ENCODE results near the gene DUT. TPM values are rescaled to one million over a fixed set of nuclear protein-coding genes. Genes with fewer than 3 reads are reported as not detected.
A peak's percentile ranks its signal among the peaks of the same experiment; 100 is the strongest.

DUT gene
- 100 to 1,000 TPM; 162 to 178 (median 168) TPM for polyA plus RNA-seq (ENCODE audit: insufficient read length in 4 of 4)

DNA sequence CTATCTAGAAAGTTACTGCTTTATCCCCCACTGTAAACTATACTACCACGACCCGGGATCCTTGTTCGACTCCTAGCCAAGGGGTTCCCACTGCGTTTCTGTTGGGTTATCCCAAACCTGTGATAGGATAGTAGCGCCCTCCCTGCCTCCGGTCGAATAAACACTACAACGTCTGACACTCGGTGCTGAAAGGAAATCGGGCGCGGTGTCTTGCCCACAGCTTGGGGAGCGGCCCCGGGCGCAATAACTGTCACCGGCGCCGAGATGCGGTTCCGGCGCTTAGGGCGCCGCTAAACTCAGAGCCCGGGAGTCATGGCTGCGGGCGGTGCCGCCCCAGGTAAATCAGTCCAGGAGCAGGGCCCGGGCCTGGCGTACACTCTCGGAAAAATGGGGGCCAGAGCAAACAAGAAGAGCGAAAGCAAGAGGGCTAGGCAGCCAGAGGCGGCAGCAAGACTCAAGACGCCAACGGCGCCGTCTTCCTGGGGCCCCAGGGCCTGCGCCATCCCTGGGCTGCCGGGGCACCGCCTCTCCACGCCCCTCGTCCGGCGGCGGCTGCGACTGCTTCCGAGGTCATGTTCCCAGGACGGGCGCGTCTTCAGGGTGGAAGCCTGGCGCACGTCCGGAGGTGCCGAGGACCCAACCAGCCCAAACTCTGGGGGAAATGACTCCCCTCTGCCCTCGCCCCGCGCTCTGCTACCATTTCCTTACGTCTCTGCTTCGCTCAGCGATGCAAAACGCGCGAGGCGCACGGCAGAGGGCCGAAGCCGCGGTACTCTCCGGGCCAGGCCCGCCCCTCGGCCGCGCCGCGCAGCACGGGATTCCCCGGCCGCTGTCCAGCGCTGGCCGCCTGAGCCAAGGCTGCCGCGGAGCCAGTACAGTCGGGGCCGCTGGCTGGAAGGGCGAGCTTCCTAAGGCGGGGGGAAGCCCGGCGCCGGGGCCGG, at the start of gene DUT:
TSS of gene DUT (plus strand) at position 575 of the 941 bp plus-strand sequence. CDS start at position 662, 87 bp downstream.
- DNase-seq (ENCODE audit: low read depth in 4 of 4, low spot score in 3 of 4) = peak; percentile 61 to 78 (median 68)

DNA sequence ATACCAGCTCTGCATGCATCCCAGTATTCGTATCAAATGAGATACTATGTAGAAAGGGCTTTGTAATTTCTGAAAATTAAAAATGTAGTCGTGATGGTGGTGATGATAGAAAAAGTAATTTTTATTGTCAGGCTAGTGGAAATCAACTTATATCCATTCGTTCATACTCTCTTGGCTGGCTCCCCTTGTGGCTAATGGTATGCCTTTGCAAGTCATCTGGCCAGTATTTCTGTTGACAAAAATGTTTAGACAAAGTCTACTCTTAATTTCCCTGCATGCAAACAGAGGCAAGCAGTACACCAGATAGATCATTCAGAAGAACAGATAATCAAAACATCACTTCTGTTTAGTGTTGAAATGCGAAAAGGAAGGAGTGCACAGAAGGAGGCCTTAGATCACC, 49.6 kb upstream of the DUT start:
- DNase-seq (ENCODE audit: low read depth in 4 of 4, low spot score in 3 of 4) = no peak

DNA sequence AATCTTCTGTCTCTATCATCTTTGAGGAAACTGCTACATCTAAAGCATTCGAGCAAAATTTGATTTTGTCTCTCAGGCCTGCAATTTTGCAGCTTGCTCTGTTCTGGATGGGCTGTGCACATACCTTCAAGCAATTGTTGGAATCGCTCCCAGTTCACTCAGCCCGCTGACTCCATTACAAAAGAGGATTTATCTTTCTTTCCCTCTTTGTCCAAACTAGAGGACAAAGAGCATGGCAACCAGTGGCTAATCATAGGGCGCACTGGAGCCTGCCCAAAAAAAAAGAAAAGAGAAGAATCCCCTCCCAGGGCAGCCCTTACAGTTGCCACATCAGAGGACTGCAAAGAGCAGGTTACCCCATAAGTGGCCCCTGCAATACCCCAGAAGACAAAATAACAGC, 49.0 kb upstream of the DUT start:
- DNase-seq (ENCODE audit: low read depth in 4 of 4, low spot score in 3 of 4) = no peak

DNA sequence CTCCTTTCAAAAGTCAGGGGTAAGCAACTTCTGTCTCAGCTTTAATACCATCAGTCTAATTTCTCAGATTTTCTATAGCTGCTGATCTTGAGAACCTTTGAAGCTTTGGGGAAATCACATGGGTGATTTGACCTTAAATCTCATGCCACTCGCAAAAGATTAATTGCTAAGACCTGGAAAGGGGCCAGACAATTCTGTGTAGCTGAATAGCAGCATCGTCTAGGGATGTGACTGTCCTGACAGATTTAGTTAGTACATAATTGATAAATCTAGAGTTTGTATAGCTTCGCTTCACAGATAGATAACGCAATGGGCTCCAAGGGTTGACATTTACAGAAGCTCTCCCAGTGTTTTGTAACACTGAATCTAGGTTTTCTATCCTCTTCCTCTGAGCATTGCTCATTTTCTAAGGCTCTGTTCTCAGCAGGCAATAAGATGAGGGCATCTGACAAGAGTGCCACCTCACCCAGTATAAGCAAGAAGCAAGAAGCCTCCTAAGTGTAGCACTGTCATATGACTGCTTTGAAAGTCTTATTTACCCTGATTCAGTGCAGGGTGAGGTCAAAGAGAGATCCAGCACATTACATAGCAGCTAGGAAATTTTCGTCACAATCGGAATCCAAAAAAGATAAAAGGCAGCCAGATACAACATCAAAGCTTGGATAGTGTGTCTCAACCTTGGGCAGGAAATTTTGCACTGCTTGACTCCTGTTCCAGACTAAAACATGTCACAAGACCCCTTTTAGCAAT, 47.7 kb upstream of the DUT start:
- no peak for DNase-seq (ENCODE audit: low read depth in 4 of 4, low spot score in 3 of 4)

DNA sequence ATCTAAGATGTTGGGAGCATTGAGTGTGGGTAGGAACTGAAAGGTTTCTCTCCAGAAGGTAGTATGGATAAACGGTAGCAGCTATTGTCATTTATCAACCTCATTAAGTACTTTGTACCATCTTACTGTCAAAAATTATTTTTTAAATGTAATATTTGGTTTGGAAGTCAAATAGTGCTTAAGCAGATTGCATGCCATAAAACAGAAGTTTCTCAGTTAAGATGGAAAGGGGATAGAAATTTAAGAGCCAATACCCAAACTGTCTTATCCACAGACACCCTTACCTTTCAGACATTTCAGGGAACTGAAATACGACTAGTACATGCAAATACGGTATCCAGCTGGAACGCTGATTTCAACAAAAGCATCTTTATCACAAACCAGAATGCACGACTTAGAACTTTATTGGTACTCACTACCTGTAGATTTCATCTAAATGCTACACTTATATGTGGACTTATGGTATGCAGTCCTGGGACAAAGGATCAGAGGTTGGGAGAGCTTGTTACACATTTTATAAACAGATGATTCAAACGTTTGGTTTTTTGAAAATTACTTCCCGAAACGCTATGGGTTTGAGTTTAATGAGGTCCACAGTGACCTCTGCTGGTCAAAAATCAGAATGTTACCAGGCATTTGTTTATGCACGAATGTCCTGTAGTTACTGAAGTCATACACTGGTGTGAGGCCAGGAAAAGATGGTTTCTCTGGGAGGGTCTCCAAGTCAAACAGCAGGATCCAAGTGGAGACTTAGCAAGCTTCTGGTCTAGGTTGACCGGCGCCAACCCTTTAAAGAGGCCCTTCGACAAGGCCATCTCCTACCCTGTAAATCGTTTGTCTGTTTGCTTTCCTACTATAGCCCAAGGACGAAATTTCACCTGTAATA, 45.7 kb upstream of the DUT start:
- peak; percentile 73 to 87 (median 78) for DNase-seq (ENCODE audit: low read depth in 4 of 4, low spot score in 3 of 4)

DNA sequence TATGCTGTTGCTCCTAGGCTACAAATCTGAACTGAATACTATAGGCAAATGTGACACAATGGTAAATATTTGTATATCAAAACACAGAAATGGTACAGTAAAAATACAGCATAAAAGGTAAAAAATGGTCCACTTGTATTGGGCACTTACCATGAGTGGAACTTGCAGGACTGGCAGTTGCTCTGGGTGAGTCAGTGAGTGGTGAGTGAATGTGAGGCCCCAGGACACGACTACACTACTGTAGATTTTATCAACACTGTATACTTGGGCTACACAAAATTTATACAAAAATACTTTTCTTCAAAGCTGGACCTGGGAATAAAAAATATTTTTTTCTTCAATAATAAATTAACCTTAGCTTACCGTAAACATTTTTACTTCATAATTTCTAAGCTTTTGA, 41.6 kb upstream of the DUT start:
- DNase-seq (ENCODE audit: low read depth in 4 of 4, low spot score in 3 of 4) = no peak

DNA sequence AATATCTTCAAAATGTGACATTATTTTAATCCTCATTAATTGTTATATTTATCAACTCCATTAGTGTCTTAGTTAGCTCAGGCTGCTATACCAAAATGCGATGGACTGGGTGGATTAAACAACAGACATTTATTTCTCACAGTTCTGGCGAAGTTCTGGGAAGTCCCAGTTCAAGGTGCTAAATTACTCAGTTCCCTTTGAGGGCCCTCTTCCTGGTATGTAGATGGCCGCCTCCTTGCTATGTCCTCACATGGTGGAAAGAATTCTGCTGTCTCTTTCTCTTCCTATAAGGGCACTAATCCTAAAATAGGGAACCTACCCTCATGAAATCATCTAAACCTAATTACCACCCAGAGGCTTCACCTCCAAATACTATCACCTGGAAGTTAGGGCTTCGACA, 38.8 kb upstream of the DUT start:
- DNase-seq (ENCODE audit: low read depth in 4 of 4, low spot score in 3 of 4) = no peak

DNA sequence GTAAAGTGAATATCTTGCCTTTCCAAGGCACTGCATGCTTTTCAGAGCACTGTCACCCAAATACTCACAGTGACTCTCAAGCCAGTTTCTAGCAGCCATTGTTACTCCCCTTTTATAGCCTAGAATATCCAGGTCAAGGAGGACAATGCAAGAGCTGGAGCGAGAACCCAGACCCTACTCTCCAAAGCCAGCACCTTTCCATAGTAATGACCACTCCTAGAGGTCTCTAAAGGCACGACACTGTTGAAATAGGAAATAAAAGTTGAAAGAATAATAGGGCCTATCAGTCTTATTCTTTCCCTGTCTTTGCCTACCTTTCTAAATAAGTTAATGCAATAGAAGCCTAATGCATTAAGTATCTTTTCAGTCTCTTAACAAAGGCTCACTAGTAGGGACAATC, 33.6 kb upstream of the DUT start:
- no peak for DNase-seq (ENCODE audit: low read depth in 4 of 4, low spot score in 3 of 4)

DNA sequence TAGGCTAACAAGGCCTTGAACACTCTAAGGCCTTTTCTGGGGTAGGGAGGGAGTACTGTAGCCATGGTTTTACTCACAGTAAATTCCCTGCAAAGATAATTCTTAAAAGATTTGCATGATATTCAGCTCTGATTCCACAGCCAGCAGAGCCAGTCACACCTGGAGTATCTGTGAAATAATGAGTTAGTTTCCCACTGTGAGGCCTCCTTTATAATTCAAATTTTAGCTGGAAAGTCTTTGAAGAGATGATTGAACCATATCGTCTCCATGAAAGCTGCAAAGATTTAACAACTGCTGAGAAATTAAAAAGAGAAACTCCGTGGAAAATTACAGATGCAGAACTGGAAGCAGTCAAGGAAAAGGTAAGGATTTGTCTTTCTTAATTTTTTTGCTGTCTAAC, 32.3 kb upstream of the DUT start:
- no peak for DNase-seq (ENCODE audit: low read depth in 4 of 4, low spot score in 3 of 4)

DNA sequence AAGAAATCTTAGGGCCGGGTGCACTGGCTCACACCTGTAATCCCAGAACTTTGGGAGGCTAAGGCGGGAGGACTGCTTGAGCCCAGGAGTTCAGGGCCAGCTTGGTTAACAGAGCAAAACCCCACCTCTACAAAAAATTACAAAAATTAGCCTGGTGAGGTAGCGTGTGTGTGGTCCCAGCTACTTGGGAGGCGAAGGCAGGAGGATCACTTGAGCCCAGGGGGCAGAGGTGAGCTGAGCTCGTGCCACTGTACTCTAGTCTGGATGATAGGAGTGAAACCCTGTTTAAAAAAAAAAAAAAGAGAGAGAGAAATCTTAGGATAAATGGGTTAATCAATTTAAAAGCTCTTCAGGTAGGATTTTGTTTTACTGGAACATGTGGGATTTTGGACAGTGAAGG, 31.2 kb upstream of the DUT start:
- no peak for DNase-seq (ENCODE audit: low read depth in 4 of 4, low spot score in 3 of 4)

DNA sequence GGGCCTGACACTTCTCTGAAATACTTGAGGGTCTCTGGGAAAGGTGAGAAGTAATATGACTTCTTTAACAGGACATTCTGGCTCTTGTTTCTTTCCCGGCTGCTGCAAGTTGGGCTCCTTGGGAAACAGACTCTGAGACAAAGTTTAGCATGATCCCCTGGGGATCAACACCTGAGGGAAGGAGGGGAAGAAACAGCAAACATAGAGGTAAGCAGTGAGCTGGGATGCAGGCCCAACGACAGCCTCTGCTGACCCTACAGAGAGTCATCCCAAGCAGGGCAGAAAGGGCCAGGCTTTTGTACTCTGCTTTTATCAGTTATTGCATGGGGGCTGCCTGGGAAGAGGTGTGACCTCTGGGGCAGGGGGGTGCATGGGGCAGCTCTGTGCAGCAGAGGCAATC, 26.8 kb upstream of the DUT start:
- no peak for DNase-seq (ENCODE audit: low read depth in 4 of 4, low spot score in 3 of 4)

DNA sequence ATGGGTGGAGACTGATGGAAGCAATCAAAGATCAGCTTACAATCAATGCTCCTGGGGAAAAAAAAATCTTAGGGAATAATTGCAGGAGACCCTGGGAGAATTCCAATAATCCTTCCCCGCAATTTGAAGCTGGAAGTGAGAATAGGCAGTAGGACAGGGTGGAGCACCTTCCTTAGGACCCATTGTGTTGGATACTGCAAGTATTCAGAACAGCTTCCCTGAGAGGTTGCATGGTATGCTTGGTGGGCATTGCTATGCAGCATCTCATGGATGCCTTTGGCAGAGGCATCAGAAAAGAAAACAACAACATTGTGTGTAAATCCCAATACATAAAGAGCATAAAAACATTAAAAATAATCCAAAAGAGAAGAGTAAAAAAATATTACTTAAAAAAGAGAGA, 24.6 kb upstream of the DUT start:
- no peak for DNase-seq (ENCODE audit: low read depth in 4 of 4, low spot score in 3 of 4)

DNA sequence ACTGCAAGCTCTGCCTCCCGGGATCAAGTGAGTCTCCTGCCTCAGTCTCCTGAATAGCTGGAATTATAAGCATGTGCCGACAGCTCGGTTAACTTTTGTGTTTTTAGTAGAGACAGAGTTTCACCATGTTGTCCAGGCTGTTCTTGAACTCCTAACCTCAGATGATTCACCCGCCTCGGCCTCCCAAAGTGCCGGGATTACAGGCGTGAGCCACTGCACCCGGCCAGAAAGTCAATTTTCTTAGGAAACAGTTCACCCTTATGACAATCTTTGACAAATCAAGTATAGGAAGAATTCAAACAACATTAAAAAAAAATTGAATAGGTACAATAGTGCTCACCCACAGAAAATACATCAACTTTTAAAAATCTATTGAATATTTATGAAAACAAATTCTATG, 23.6 kb upstream of the DUT start:
- no peak for DNase-seq (ENCODE audit: low read depth in 4 of 4, low spot score in 3 of 4)

DNA sequence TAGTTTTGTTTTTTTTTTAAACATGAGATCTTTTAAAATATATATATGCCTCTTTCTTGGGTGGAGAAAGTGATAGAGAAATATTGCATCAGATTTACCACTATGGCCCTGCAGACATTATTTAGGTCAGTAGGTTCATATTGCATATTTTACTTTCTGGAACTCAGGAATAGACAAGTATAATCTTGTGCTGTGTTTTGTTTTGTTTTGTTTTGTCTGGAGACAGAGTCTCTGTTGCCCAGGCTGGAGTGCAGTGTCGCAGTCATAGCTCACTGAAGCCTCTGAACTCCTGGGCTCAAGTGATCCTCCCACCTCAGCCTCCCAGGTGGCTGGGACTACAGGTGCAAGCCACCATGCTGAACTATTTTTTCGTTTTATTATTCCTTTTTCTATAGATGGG, 21.5 kb upstream of the DUT start:
- DNase-seq (ENCODE audit: low read depth in 4 of 4, low spot score in 3 of 4) = no peak

DNA sequence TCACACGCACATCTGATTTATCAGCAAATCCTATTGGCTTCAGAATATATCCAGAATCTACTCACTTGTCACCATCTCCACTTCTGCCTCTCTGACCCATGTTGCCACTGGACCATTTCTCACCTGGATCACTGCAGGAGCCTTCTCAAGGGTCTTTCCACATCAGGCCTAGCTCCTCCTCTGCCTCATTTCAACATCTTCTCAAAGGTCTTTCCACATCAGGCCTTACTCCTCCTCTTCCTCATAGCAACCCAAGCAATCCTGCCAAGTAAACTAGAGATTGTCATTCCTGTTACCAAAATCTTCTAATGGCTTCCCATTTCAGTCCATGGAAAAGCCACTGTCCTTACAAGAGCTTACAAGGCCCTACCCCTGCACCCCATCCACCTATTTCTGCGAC, 18.0 kb upstream of the DUT start:
- no peak for DNase-seq (ENCODE audit: low read depth in 4 of 4, low spot score in 3 of 4)

DNA sequence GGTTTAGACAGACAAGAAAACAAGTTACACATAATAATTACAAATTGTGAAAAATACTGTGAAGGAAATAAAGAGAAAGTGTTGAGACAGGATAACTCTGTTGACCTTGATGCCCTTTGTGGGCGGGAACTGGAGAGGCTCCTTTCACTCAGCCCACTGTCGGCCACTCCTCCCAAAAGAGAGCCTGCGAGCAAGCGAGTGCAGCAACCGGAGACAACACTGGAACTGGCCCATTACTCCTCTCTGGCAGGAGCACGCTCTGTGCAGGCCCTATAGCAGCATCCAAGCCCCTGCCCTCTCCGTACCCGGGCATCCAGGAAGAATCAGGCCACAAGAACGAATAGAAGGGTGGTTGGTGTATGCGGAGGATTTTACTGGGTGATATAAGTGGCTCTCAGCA, 16.2 kb upstream of the DUT start:
- DNase-seq (ENCODE audit: low read depth in 4 of 4, low spot score in 3 of 4) = no peak

DNA sequence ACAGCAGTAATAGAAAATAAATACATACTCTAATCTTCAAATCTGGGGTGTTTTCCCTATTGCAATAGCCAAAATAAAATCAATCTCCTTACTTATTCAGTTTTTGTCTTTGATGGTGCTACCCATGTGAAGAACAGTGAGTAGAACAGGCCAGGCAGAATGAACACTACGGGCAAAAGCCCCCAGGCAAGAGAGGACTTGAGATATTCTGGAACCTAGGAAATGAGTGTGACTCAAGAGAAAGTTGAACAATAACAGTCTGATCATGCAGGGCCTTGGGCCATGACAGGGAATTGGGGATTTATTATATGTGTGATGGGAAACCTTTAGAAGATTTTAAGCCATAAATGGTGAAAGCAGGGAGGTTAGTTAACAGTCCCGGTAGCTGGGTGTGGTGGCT, 14.0 kb upstream of the DUT start:
- no peak for DNase-seq (ENCODE audit: low read depth in 4 of 4, low spot score in 3 of 4)

DNA sequence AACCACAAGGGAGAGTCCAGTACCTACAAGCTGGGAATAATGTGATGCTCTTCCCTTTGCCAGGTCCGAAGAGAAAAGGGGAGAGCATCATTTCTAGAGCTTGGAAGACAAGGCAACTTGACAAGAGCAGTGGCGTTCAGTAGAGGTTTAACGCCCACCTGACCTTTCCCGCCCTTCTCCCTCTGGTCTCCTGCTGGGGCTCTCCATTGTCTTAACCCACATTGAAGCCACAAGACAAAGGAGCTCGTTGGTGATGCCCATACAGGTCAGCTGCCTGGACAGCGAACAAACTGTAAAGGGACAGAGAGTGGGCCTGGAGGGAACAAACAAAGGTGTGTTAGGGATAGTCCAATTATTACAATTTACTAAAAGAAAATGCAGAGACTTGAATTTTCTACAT, 13.1 kb upstream of the DUT start:
- no peak for DNase-seq (ENCODE audit: low read depth in 4 of 4, low spot score in 3 of 4)

DNA sequence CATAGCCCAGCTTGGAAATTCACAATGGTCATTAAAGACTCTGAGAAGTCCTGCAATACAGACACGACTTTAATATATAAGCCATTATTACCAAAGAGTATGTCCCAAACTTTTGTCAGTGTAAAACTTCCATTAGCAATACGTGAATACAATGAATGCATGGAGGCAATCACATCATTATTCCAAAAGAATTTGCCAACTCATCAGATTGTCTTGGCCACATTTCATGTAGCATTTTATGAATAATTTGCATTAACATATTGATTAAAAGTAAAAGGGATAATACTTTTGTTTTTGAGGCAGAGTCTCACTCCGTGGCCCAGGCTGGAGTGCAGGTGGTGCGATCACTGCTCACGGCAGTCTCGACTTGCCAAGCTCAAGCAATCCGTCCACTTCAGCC, 7.9 kb upstream of the DUT start:
- DNase-seq (ENCODE audit: low read depth in 4 of 4, low spot score in 3 of 4) = no peak

DNA sequence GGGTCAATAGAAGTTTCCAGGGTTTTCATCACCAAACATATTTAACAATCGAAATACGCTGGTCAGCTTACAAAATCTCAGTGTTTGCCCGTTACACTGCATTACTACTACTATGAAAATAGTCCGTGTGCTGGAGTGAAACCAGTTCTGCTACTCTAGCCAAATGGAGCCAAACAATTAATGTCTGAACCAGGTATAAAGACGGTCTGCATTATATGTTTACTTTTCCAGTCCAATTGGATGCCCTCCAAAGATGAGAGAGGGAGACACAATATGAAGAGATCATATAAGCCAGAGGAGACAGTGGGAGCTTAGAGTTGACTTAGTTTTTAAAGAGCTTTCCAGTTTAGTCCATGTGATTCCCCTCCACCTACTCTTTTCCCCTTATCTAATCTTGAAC, 6.3 kb upstream of the DUT start:
- no peak for DNase-seq (ENCODE audit: low read depth in 4 of 4, low spot score in 3 of 4)

DNA sequence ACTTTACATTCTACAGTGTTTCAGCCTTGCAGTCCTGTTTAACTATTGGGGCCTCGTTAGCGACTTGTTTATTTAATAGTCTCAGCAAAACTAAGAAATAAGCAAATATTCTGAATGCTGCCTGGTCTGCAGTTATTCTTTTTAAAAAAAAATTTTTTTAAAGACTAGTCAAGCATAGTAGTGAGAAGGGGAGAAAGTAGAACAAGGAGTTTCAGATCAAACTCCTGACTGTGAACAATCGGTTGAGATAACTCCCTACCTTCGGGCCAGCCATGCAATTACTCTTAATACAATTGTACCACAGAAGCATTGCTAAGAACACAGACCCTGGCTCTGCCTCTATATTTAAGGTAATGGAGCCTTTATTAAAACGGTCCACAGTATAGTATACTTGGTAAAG, 5.8 kb upstream of the DUT start:
- no peak for DNase-seq (ENCODE audit: low read depth in 4 of 4, low spot score in 3 of 4)

Data from right renal pelvis (tissue), 4 donors.